HG03575 (cell line): ENCODE data around the gene CCDC169.

Experiments
- ATAC-seq: cut with Tn5 transposase; IDR thresholded peaks from one replicate; pipeline ENCODE4 v1.9.1; 2021; ENCODE audit not compliant: unreplicated experiment, insufficient number of reproducible peaks, low FRiP score; ENCODE audit errors: extremely low read depth

CCDC169 gene

GRCh38 chr13:36188441-36188840 lies 109.2 kb downstream of the CCDC169 start:
- no peak for ATAC-seq

GRCh38 chr13:36183901-36184300 lies 113.7 kb downstream of the CCDC169 start:
- no peak for ATAC-seq
